ENCODE data around the gene UCKL1.

UCKL1 gene

GRCh38 chr20:63970714-63971431 lies 14.7 kb upstream of the UCKL1 start:
- peak overlapping the region; percentile 93; the same call in 1 of the 2 replicates for H3K27ac ChIP-seq
- no peak for TF ChIP-seq CTCF (conservative IDR thresholded peaks at IDR 0.05)

- TF ChIP-seq CTCF (conservative IDR thresholded peaks at IDR 0.05): no peak
- peak within 1 kb of the TSS; percentile 93 for H3K27ac ChIP-seq
Observed at GRCh38 chr20:63969838-63970713, 13.9 kb upstream of the UCKL1 start, which contains the start of gene ZNF512B. TSS of gene ZNF512B (minus strand) at chr20:63969930. CDS start at chr20:63967950, 1,980 bp downstream.

- no peak for TF ChIP-seq CTCF (conservative IDR thresholded peaks at IDR 0.05)
- peak overlapping the region; percentile 93 for H3K27ac ChIP-seq
Observed at GRCh38 chr20:63968928-63969760, 12.9 kb upstream of the UCKL1 start.

GRCh38 chr20:63968136-63968927 lies 12.1 kb upstream of the UCKL1 start:
- peak overlapping the region; percentile 93 for H3K27ac ChIP-seq
- no peak for TF ChIP-seq CTCF (conservative IDR thresholded peaks at IDR 0.05)

- no peak for TF ChIP-seq CTCF (conservative IDR thresholded peaks at IDR 0.05)
- H3K27ac ChIP-seq: peak overlapping the region; percentile 93
Observed at GRCh38 chr20:63967330-63968135, 11.3 kb upstream of the UCKL1 start.

GRCh38 chr20:63966944-63967322 lies 10.7 kb upstream of the UCKL1 start:
- TF ChIP-seq CTCF (conservative IDR thresholded peaks at IDR 0.05): no peak
- peak overlapping the region; percentile 4; the same call in 1 of the 2 replicates for H3K27ac ChIP-seq
